Putamen (tissue), 1 donor: Measurements from ENCODE around the gene FOXA3.
"Not testable (repeated sequence)": the region's sequence is repeated elsewhere in the genome, so short reads cannot be mapped to it uniquely, and the experiment has no call there.

ENCODE experiments used
- DNase-seq: peaks from one replicate; pipeline ENCODE4 v3.0.0-alpha.2; 2016; ENCODE audit warnings: low spot score

Gene FOXA3

GRCh38 chr19:45895519-45895972 is 31.4 kb downstream of the FOXA3 start:
- DNase-seq, result no peak

- DNase-seq, result not testable (repeated sequence)
Measured at GRCh38 chr19:45895983-45896599, 32.0 kb downstream of the FOXA3 start.

DNA sequence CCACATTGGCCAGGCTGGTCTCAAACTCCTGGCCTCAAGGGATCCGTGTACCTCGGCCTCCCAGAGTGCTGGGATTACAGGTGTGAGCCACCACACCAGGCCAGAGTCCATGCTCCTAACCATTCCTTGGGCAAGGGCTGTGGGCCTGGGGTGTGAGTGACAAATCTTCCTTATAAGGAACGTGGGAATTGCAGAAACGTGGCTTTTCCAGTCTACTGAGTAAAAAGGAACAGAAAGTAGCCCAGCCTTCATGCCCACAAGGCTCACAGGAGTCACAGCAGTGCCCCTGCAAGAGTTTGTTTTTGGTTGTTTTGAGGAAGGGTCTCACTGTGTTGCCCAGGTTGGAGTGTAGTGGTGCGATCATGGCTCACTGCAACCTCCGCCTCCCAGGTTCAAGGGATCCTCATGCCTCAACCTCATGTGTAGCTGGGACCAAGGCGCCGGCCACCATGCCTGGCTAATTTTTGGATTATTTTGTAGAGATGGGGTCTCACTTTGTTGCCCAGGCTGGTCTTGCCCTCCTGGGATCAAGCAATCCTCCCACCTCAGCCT is 33.2 kb downstream of the FOXA3 start:
- no peak for DNase-seq

- DNase-seq, result no peak
Measured at GRCh38 chr19:45899253-45899652, 35.1 kb downstream of the FOXA3 start.

GRCh38 chr19:45899919-45900589 is 35.9 kb downstream of the FOXA3 start:
- no peak for DNase-seq

GRCh38 chr19:45900738-45901431 is 36.8 kb downstream of the FOXA3 start:
- no peak for DNase-seq

- no peak for DNase-seq
Measured at GRCh38 chr19:45901432-45901911, 37.3 kb downstream of the FOXA3 start.

- DNase-seq, result no peak
Measured at GRCh38 chr19:45901912-45902650, 38.0 kb downstream of the FOXA3 start, which contains the start of gene MYPOP. TSS of gene MYPOP (minus strand) at chr19:45902613. CDS start at chr19:45901773, 840 bp downstream.

DNA sequence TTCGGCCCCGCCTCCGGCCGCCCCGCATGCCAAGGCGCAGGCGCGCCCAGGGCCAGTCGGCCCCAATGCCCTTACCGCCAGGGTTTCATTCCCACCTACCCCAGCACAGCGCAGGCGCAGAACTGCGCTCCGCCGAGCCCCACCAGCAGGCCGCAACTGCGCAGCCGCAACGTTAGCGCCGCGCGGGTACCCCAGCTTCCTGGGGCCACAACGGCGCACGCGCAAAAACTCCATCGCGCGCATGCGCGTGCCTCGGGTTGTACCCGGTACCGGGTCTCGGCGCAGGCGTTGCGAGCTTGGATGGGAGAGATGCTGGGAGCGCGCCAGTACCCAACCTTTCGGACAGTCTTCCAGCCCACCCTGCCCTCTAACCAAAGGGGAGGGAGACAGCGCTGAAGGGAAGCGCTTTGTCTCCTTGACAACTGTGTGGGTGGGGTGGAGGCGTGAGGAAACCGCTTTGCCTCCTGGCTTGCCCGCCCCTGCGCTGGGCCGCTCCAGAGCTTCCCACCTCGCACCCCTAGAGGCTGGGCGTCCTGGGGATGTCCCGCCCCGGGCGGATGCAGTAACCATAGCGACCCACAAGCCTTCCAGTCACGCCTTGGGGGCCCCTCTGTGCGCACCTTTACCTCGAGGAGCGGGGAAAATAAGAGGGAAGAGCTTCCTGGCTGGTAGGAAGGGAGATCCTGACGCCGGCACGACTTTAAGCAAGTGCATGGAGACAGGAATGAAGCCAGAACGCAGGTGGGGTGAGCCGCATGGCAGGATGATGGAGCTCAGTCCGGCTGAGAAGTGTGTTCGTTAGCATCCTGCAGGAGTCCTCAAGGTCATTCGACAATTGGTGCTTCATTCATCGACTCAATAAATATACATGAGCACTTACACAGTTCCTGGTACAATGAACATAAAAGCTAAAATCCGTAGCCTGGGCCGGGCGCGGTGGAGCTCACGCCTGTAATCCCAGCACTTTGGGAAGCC is 38.8 kb downstream of the FOXA3 start:
- peak; percentile 98 for DNase-seq

DNA sequence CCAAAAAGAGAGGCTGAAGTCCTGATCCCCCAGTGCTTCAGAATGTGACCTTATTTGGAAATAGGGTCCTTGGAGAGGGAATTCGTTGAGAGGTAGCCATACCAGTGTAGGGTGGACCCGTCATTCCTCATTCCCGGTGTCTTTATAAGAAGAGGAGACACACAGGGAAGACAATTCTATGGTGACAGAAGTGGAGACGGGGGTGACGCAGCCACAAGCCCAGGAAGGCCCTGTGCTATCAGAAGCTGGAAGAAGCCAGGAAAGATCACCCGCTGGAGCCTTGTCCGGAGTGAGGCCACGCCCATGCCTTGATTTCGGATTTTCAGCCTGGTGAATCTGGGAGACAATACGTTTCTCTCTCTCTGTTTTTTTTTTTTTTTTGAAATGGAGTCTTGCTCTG is 40.9 kb downstream of the FOXA3 start:
- no peak for DNase-seq

- no peak for DNase-seq
Measured at GRCh38 chr19:45906221-45906620, 42.1 kb downstream of the FOXA3 start.

DNA sequence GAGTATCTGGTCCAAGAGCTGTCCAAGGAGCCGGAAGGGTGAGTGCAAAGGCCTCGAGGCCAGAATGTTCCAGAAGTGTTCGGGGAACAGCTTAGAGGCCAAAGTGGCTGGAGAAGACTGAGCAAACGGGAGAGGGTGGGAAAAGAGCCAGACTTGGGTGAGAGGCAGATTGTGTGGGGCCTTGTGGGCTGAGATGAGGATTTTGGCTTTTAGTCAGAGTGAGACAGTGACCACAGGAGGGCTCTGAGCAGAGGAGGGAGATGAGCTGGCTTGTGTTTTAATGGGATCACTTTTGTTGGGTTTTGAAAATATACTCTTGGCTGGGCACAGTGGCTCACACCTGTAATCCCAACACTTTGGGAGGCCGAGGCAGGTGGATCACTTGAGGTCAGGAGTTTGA is 44.8 kb downstream of the FOXA3 start:
- DNase-seq, result no peak

DNA sequence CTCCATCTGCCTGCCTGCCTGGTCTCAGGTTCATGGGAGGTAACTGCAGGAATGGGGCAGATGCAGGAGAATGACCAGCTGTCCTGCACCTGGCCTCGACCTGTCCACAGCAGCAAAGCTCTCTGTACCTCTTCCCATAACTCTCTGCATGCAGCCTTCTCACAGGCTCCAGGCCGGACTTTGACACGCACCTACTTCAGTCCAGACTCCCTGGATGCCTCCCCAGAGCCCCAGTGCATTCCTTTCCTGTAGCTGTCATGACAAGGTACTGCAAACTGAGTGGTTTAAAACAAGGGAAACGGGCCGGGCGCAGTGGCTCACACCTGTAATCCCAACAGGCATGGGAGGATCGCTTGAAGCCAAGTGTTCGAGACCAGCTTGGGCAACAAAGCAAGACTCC is 47.2 kb downstream of the FOXA3 start:
- no peak for DNase-seq

DNA sequence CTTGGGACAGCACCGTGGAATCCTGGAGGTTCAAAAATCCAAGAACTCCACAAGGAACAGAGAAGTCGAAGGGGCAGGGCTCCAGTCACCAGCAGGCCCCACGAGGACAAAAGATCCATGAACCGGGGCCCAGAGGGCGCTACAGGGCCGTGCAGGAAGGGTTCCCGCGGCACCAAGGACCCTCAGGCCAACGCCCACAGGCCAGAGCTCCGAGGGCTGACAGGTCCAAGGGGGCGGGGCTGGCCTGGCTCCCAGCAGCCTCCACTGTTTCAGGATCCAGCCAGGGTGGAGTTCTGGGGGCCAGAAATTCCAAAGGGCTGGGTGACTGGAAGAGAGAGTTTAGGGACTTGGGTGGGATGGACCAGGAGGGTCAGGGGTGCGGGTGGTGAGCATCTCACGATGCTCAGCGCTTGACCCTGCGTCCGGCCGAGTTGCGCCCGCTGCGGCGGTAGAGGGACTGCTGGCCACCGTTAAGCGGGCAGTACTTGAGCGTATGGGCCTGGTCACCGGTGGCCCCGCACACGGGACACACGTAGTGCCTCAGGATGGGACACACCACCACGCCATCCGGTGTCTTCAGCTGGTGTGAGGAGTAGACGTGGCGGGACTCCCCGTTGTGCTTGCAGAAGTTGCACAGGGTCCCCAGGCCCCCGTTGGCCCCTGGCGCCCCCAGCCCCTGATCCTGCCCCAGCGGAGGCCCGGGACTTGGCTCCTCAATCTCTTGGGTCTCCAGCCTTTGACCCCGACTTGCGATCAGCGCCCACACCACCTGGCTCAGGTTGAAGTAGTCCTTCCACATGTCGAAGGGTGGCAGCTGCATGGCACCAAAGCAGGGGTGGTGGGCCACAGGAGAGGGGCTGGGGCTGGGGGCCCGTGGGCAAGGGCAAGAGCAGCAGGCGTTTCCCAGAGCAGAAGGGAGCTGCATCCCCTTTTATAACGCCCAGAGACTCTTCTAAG is 50.0 kb downstream of the FOXA3 start, which contains the start of gene NANOS2:
NANOS2 (minus strand) TSS at position 905 of the 957 bp plus-strand sequence; CDS start at position 820, 85 bp downstream.
- no peak for DNase-seq

- DNase-seq, result peak; percentile 75
Measured at GRCh38 chr19:45917421-45918091, 53.4 kb downstream of the FOXA3 start.

DNA sequence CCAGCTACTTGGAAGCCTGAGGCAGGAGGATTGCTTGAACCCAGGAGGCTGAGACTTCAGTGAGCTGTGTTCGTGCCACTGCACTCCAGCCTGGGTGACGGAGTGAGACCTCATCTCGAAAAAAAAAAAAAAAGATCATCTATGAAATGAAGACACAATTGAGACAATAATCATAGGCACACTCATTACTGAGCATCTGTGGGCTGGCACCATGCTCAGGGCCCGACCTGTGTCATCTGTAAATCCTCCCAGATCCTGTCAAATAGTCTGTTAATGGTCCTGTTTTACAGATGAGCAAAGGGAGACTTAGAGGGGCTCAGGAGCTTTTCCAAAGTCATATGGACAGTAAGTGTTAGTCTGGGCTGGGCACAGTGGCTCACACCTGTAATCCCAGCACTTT is 54.6 kb downstream of the FOXA3 start:
- no peak for DNase-seq

GRCh38 chr19:45919678-45920077 is 55.6 kb downstream of the FOXA3 start:
- DNase-seq, result peak; percentile 86

DNA sequence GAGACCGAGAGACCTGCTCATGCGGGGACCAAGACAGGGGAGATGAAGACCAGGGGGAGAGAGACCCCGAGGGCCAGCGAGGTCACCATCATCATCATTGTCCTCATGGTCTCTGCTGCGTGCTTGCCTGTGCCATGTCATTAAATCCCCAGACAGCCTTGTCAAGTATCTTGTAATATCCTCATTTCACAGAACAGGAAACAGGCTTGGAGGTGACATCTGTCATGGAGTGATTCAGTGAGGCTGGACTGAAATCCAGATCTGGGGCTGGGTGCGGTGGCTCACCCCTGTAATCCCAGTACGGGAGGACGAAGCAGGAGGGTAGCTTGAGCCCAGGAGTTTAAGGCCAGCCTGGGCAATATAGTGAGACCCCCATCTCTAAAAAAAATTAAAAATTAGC is 56.3 kb downstream of the FOXA3 start:
- no peak for DNase-seq

- DNase-seq, result no peak
Measured at GRCh38 chr19:45922281-45922680, 58.2 kb downstream of the FOXA3 start.
